Peyer's patch (tissue), 4 donors: ENCODE measurements around the gene NETO2.

Source experiments
- CTCF ChIP-seq, 6 experiments: fragments of 450-650 bp in 4 of 6; fragments of 200-600 bp in 2 of 6; sonication (generic) in 1 of 6; IDR thresholded peaks; one replicate each; pipeline ENCODE4 v1.5.1; 2017 to 2019; ENCODE audit warnings: antibody characterized with exemption in 6 of 6, mild to moderate bottlenecking in 3 of 6, moderate library complexity in 1 of 6
- POLR2A ChIP-seq, 2 donors: fragments of 450-650 bp; IDR thresholded peaks; one replicate each; pipeline ENCODE4 v1.5.1; 2017; ENCODE audit warnings: antibody characterized with exemption in 2 of 2, mild to moderate bottlenecking in 2 of 2, moderate library complexity in 2 of 2

- TF ChIP-seq CTCF (IDR thresholded peaks at IDR 0.05) (no peak), POLR2A (IDR thresholded peaks at IDR 0.05) (no peak)
Observed at GRCh38 chr16:47069841-47070584, 73.7 kb downstream of the NETO2 start.
